ENCODE measurements around the gene SCARF1.

GRCh38 chr17:1683459-1683858, 37.9 kb upstream of the SCARF1 start:
- TF ChIP-seq CTCF (IDR thresholded peaks at IDR 0.05) (no peak), POLR2A (IDR thresholded peaks at IDR 0.05) (no peak)

All from ovary (tissue), 3 donors.